ENCODE data around the gene DHX29.
"Not testable (repeated sequence)": the region's sequence is repeated elsewhere in the genome, so short reads cannot be mapped to it uniquely, and the experiment has no call there.

The DHX29 gene

GRCh38 chr5:55307383-55308253 lies at the start of gene DHX29, which contains the start of gene MTREX:
DHX29 (minus strand) TSS chr5:55307694; CDS start chr5:55307573, 121 bp downstream.
MTREX (plus strand) TSS chr5:55307989; CDS start chr5:55308014, 25 bp downstream.
- DNase-seq: peak; percentile 92

- no peak for DNase-seq
Measured at GRCh38 chr5:55356896-55357295, 49.4 kb upstream of the DHX29 start.

GRCh38 chr5:55350754-55351153 lies 43.3 kb upstream of the DHX29 start:
- no peak for DNase-seq

- no peak for DNase-seq
Measured at GRCh38 chr5:55347786-55348185, 40.3 kb upstream of the DHX29 start.

- no peak for DNase-seq
Measured at GRCh38 chr5:55345327-55345726, 37.8 kb upstream of the DHX29 start.

GRCh38 chr5:55344392-55344992 lies 37.0 kb upstream of the DHX29 start:
- peak; percentile 38 for DNase-seq

- DNase-seq: no peak
Measured at GRCh38 chr5:55343609-55344008, 36.1 kb upstream of the DHX29 start.

GRCh38 chr5:55343107-55343506 lies 35.6 kb upstream of the DHX29 start:
- DNase-seq: no peak

GRCh38 chr5:55338810-55339243 lies 31.3 kb upstream of the DHX29 start:
- DNase-seq: peak; percentile 61

GRCh38 chr5:55338092-55338613 lies 30.7 kb upstream of the DHX29 start:
- DNase-seq: no peak

- DNase-seq: no peak
Measured at GRCh38 chr5:55333811-55334210, 26.3 kb upstream of the DHX29 start.

- DNase-seq: no peak
Measured at GRCh38 chr5:55333017-55333416, 25.5 kb upstream of the DHX29 start.

GRCh38 chr5:55331321-55331720 lies 23.8 kb upstream of the DHX29 start:
- DNase-seq: no peak

- no peak for DNase-seq
Measured at GRCh38 chr5:55327281-55327680, 19.8 kb upstream of the DHX29 start.

- no peak for DNase-seq
Measured at GRCh38 chr5:55325621-55326020, 18.1 kb upstream of the DHX29 start.

GRCh38 chr5:55324815-55325418 lies 17.4 kb upstream of the DHX29 start:
- no peak for DNase-seq

- DNase-seq: no peak
Measured at GRCh38 chr5:55324006-55324405, 16.5 kb upstream of the DHX29 start.

GRCh38 chr5:55320571-55320970 lies 13.1 kb upstream of the DHX29 start:
- DNase-seq: no peak

- no peak for DNase-seq
Measured at GRCh38 chr5:55319491-55319890, 12.0 kb upstream of the DHX29 start.

GRCh38 chr5:55318237-55318636 lies 10.7 kb upstream of the DHX29 start:
- DNase-seq: not testable (repeated sequence)

GRCh38 chr5:55316837-55317236 lies 9.3 kb upstream of the DHX29 start:
- DNase-seq: no peak

- no peak for DNase-seq
Measured at GRCh38 chr5:55316289-55316688, 8.8 kb upstream of the DHX29 start.

- DNase-seq: no peak
Measured at GRCh38 chr5:55313870-55314617, 6.5 kb upstream of the DHX29 start.
